Astrocyte (in vitro differentiated cells and primary cell): ENCODE results near the gene TCF20.

Experiments used
- EZH2 ChIP-seq: IDR thresholded peaks from 2 replicates; pipeline ENCODE4 v1.6.1; 2012; ENCODE audit warnings: mild to moderate bottlenecking, low read length, inconsistent platforms; ENCODE audit not compliant: insufficient read depth
- TF ChIP-seq, protein P1 (sequence below): IDR thresholded peaks from 2 replicates; pipeline ENCODE4 v1.5.1; 2011; ENCODE audit warnings: low read depth, mild to moderate bottlenecking, inconsistent platforms, low read length, moderate library complexity; ENCODE audit not compliant: insufficient read depth

DNA sequence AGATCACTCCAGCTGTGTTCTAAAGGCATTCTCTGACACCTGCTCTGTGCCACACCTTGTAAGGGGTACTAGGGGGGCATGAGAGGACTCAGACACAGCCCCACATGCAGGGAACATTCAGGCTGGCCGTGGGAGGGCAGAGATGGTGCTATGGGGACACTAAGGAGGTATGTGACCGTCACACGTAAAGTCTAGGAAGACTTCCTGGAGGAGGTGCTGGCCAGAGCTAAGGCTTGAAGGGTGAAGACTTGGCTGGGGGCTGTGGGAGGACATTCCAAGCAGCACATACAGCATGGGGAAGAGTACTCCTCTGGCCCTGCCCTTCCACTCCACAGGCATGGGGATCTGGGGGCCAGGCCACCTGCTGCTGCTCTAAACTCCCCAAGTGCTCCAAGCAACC lies 48.5 kb upstream of the TCF20 start:
- TF ChIP-seq, protein P1, sequence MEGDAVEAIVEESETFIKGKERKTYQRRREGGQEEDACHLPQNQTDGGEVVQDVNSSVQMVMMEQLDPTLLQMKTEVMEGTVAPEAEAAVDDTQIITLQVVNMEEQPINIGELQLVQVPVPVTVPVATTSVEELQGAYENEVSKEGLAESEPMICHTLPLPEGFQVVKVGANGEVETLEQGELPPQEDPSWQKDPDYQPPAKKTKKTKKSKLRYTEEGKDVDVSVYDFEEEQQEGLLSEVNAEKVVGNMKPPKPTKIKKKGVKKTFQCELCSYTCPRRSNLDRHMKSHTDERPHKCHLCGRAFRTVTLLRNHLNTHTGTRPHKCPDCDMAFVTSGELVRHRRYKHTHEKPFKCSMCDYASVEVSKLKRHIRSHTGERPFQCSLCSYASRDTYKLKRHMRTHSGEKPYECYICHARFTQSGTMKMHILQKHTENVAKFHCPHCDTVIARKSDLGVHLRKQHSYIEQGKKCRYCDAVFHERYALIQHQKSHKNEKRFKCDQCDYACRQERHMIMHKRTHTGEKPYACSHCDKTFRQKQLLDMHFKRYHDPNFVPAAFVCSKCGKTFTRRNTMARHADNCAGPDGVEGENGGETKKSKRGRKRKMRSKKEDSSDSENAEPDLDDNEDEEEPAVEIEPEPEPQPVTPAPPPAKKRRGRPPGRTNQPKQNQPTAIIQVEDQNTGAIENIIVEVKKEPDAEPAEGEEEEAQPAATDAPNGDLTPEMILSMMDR = no peak
- no peak for TF ChIP-seq EZH2
